Measurements from ENCODE around the gene ZBTB20. TPM values are rescaled to one million over a fixed set of nuclear protein-coding genes. Genes with fewer than 3 reads are reported as not detected.
A peak's percentile ranks its signal among the peaks of the same experiment; 100 is the strongest.

Gene ZBTB20
- total and polyA plus RNA-seq, 7 donors: under 0.01 to 113 (median 58.6) TPM

- H3K4me1 ChIP-seq: peaks cover 0 to 11% (median under 1%) of the 10 kb centered on the region in 4 donors
- TF ChIP-seq EP300 (IDR thresholded peaks at IDR 0.05) (no peak), POLR2AphosphoS5 (IDR thresholded peaks at IDR 0.05) (no peak), POLR2A (IDR thresholded peaks at IDR 0.05) (no peak)
- DNase-seq: no peak
- 84 to 86% methylated on average over 2 of the region's 2 CpGs for WGBS, 2 donors
- H3K36me3 ChIP-seq: no peaks in the 10 kb centered on the region
- no peaks in the 10 kb centered on the region for H3K9me3 ChIP-seq
- no peak overlapping the region for H3K4me3 ChIP-seq
- no peak overlapping the region for H3K27ac ChIP-seq
- intact Hi-C loops (cut with DNase I): no loop called here
- no peaks in the 10 kb centered on the region for H3K27me3 ChIP-seq
Measured at GRCh38 chr3:114595522-114596028, 551.5 kb downstream of the ZBTB20 start.

- intact Hi-C loops (cut with DNase I): no loop called here
- DNase-seq: no peak
- Histone ChIP-seq H3K27me3 (no peaks in the 10 kb centered on the region), H3K9me3 (no peaks in the 10 kb centered on the region), H3K4me3 (no peak overlapping the region), H3K4me1 (peaks cover 0 to 10% (median 0%) of the 10 kb centered on the region in 4 donors), H3K27ac (no peak overlapping the region), H3K36me3 (no peaks in the 10 kb centered on the region)
- TF ChIP-seq CTCF (IDR thresholded peaks at IDR 0.05) (no peak), EP300 (IDR thresholded peaks at IDR 0.05) (no peak), POLR2A (IDR thresholded peaks at IDR 0.05) (no peak), POLR2AphosphoS5 (IDR thresholded peaks at IDR 0.05) (no peak)
- 97% methylated on average over 6 of the region's 6 CpGs for WGBS, 2 donors
Measured at GRCh38 chr3:114590309-114591047, 556.6 kb downstream of the ZBTB20 start.

DNA sequence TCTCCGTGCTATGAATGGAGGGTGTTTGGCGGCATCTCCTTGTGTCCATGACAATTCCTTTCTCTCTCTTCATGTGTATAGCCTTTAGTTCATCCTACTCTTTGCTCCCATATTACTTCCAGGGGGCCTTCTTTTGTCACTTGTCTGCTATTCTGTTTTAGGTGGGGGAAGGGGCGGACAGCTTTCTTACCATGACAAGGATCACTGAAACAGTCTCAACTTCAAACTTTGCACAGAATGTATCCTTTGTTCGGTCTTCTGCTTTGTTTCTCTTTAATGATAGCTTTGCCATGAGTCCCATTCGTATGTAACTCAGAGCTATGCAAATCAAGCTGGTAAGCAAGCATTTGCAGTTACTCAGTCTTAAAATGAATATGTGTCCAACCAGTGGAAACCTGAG, 559.1 kb downstream of the ZBTB20 start:
- 95 to 96% methylated on average over 5 of the region's 5 CpGs for WGBS, 2 donors
- no peak for TF ChIP-seq POLR2AphosphoS5 (IDR thresholded peaks at IDR 0.05)
- TF ChIP-seq POLR2A (IDR thresholded peaks at IDR 0.05): no peak
- TF ChIP-seq CTCF (IDR thresholded peaks at IDR 0.05): no peak
- no peak for TF ChIP-seq EP300 (IDR thresholded peaks at IDR 0.05)
- Histone ChIP-seq H3K9me3 (no peaks in the 10 kb centered on the region), H3K36me3 (no peaks in the 10 kb centered on the region), H3K27ac (no peak overlapping the region), H3K27me3 (no peaks in the 10 kb centered on the region), H3K4me3 (no peak overlapping the region), H3K4me1 (peaks cover 0 to 19% (median 0%) of the 10 kb centered on the region in 4 donors)
- intact Hi-C loops (cut with DNase I): loop anchor here (10.0 kb wide), 1 partner anchor 433 kb away; no protein-coding TSS in a partner anchor
- DNase-seq: no peak

- H3K27ac ChIP-seq: no peak overlapping the region
- WGBS, 2 donors: 97 to 98% methylated on average over 1 of the region's 1 CpG
- no peak for TF ChIP-seq POLR2A (IDR thresholded peaks at IDR 0.05)
- no peak for TF ChIP-seq CTCF (IDR thresholded peaks at IDR 0.05)
- no peak for TF ChIP-seq POLR2AphosphoS5 (IDR thresholded peaks at IDR 0.05)
- TF ChIP-seq EP300 (IDR thresholded peaks at IDR 0.05): no peak
- no peaks in the 10 kb centered on the region for H3K9me3 ChIP-seq
- no peak for DNase-seq
- intact Hi-C loops (cut with DNase I): loop anchor here (10.0 kb wide), 1 partner anchor 431 kb away; no protein-coding TSS in a partner anchor
- no peaks in the 10 kb centered on the region for H3K27me3 ChIP-seq
- H3K4me1 ChIP-seq: peaks cover 0 to 19% (median 0%) of the 10 kb centered on the region in 4 donors
- H3K36me3 ChIP-seq: no peaks in the 10 kb centered on the region
- no peak overlapping the region for H3K4me3 ChIP-seq
Measured at GRCh38 chr3:114586119-114586518, 561.0 kb downstream of the ZBTB20 start.

GRCh38 chr3:114585687-114586086, 561.4 kb downstream of the ZBTB20 start:
- WGBS, 2 donors: 85 to 87% methylated on average over 4 of the region's 4 CpGs
- intact Hi-C loops (cut with DNase I): loop anchor here (10.0 kb wide), 1 partner anchor 431 kb away; no protein-coding TSS in a partner anchor
- Histone ChIP-seq H3K4me1 (peaks cover 0 to 19% (median 0%) of the 10 kb centered on the region in 4 donors), H3K27me3 (no peaks in the 10 kb centered on the region), H3K9me3 (no peaks in the 10 kb centered on the region), H3K27ac (peak overlapping the region in 1 of 4 donors; percentile 43), H3K4me3 (no peak overlapping the region), H3K36me3 (no peaks in the 10 kb centered on the region)
- no peak for TF ChIP-seq POLR2AphosphoS5 (IDR thresholded peaks at IDR 0.05)
- TF ChIP-seq CTCF (IDR thresholded peaks at IDR 0.05): no peak
- no peak for TF ChIP-seq POLR2A (IDR thresholded peaks at IDR 0.05)
- TF ChIP-seq EP300 (IDR thresholded peaks at IDR 0.05): no peak
- no peak for DNase-seq
